Adipocyte (in vitro differentiated cells): ENCODE measurements around the gene TGFB2.

Source experiments
- DNase-seq: peaks from one replicate; pipeline ENCODE4 v3.0.0-alpha.2; 2015; ENCODE audit warnings: low read depth
- H3K27me3 ChIP-seq: replicated peaks from 2 replicates; pipeline ENCODE4 v1.7.0; 2013; ENCODE audit warnings: mild to moderate bottlenecking, low read length, moderate library complexity; ENCODE audit not compliant: control insufficient read depth, insufficient read depth
- H3K36me3 ChIP-seq: 2 replicates; pipeline ENCODE4 v1.7.0; 2013; ENCODE audit warnings: low read length, mild to moderate bottlenecking, moderate library complexity; ENCODE audit not compliant: control insufficient read depth, insufficient read depth, severe bottlenecking
- H3K4me1 ChIP-seq: 2 replicates; pipeline ENCODE4 v1.7.0; 2013; ENCODE audit warnings: mild to moderate bottlenecking, low read length, moderate library complexity; ENCODE audit not compliant: control insufficient read depth, insufficient read depth
- H3K4me3 ChIP-seq: 2 replicates; pipeline ENCODE4 v1.7.0; 2013; ENCODE audit warnings: mild to moderate bottlenecking, low read length, moderate library complexity
- H3K9ac ChIP-seq: 2 replicates; pipeline ENCODE4 v1.7.0; 2013; ENCODE audit warnings: mild to moderate bottlenecking, low read length, moderate library complexity
- H3K9me3 ChIP-seq: 2 replicates; pipeline ENCODE4 v1.7.0; 2013; ENCODE audit warnings: mild to moderate bottlenecking, low read length, moderate library complexity; ENCODE audit not compliant: control insufficient read depth

TGFB2 gene

DNA sequence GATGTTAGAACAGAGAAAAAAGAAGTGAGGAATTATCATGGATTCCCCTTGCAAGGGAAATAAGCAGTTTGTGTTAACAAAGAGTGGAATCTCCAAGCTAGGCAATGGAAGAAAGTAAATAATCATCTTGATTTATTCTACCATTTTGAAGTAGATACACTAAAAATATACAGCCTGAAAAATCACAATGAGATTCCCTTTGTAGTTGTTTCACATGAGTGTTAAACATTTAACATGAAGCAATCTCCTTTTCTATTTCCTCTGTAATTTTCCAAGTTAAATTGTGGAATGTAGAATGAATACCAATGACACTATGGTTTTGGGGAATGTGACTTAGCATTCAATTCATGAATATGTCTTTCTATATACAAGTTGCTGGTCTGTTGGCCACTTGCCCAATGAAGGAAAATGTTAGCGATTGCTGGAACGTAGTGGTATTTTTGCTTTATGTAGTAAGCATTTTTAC is 5.7 kb downstream of the TGFB2 start:
- peak; percentile 92 for DNase-seq
- H3K36me3 ChIP-seq = no peaks in the 10 kb centered on the region
- H3K4me3 ChIP-seq = peak overlapping the region; percentile 75

DNA sequence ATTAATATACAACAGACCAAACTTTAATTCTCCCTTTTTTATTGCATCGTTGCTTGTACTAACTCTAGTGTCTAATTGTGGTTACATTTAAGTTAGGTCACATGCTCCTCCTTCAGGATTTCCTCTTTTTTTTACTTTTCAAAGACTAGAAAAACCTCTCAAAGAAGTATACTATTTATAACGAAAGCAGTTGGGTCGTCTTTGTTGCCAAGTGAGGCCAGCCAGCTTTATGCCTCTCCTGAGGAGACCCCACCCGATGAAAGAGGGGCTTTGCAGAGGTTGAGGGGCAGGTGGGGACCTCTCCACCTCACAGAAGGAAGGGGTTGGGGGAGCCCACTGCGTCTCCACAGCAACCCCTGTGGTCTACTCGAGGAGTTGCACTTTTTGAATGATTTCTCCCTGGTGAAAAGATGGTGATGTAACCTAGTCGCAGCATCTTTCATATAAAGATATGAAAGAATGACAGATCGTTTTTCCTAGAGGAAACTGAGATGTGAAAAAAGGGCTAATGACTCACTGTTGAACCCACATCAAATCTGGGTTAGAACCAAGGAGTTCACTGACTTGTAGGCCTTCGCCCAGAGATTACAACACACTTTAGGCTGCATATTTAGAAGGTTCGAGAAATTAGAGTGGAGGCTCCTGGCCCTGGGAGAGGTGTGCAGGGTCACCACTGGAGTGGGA is 6.4 kb downstream of the TGFB2 start:
- no peaks in the 10 kb centered on the region for H3K36me3 ChIP-seq
- peak; percentile 73 for DNase-seq
- H3K27me3 ChIP-seq = no peaks in the 10 kb centered on the region
- H3K4me1 ChIP-seq = peaks cover 36% of the 10 kb centered on the region
- no peak overlapping the region for H3K9ac ChIP-seq
- no peaks in the 10 kb centered on the region for H3K9me3 ChIP-seq
- peak overlapping the region; percentile 75 for H3K4me3 ChIP-seq

More for the DNA sequence above, 5.7 kb downstream of the TGFB2 start:
- no peak overlapping the region for H3K9ac ChIP-seq
- no peaks in the 10 kb centered on the region for H3K9me3 ChIP-seq
- peaks cover 41% of the 10 kb centered on the region for H3K4me1 ChIP-seq
- no peaks in the 10 kb centered on the region for H3K27me3 ChIP-seq

DNA sequence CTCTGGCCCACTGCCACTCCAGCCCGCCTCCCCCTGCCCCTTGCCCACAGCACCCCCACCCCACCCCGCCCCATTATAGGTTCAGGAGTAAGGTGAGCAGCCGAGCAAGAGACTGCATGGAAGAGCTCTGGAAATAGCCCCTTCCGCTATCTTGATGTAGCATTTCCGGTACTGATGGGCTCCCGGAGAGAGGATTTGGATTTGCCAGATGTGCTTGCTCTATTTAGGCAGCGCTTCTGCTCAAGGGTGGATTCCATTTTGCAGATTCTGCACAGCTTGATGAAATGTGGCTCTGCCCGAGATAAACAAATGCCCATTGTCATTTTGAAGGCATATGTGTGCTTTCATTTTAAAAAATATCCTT is 6.9 kb downstream of the TGFB2 start:
- Histone ChIP-seq H3K27me3 (no peaks in the 10 kb centered on the region), H3K4me3 (no peak overlapping the region), H3K9ac (no peak overlapping the region), H3K9me3 (no peaks in the 10 kb centered on the region), H3K4me1 (peaks cover 30% of the 10 kb centered on the region), H3K36me3 (no peaks in the 10 kb centered on the region)
- no peak for DNase-seq

DNA sequence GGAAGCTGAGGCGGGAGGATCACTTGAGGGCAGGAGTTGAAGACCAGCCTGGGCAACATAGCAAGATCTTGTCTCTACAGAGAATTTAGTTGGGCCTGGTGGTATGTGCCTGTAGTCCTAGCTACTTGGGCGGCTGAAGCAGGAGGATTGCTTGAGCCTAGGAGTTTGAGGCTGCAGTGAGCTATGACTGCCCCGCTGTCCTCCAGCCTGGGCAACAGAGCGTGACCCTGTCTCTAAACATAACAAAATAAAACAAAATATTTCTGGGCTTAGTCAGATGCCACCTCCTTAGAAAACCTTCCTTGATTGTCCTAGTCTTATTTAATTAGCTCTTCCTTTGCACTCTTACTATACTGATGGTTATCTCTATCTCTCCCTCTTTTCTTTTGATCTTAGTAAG is 8.5 kb downstream of the TGFB2 start:
- Histone ChIP-seq H3K4me3 (no peak overlapping the region), H3K36me3 (no peaks in the 10 kb centered on the region), H3K4me1 (peaks cover 17% of the 10 kb centered on the region), H3K9me3 (no peaks in the 10 kb centered on the region), H3K9ac (no peak overlapping the region), H3K27me3 (no peaks in the 10 kb centered on the region)
- no peak for DNase-seq

DNA sequence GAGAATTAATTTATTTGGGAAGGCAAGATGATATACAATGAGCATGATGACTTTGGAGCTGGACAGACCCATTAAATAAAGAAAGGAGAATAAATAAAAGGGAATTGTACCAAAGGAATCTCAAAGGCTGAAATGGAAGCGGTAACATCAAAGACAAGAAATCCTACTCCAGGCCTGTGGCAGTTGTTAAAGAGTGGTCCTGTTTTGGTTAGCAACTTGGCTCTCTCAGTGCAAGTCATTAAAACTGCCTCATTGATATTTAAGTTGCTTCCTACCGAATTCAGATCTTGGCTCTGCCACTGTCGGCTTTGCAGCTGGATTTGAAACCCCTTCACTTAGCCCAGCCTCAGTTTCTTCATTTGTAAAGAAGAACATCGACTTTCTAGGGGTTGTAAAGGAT is 10.1 kb downstream of the TGFB2 start:
- DNase-seq = no peak
- H3K9ac ChIP-seq = no peak overlapping the region
- peaks cover 10% of the 10 kb centered on the region for H3K4me1 ChIP-seq
- H3K4me3 ChIP-seq = no peak overlapping the region
- H3K36me3 ChIP-seq = no peaks in the 10 kb centered on the region
- H3K27me3 ChIP-seq = no peaks in the 10 kb centered on the region
- H3K9me3 ChIP-seq = no peaks in the 10 kb centered on the region

DNA sequence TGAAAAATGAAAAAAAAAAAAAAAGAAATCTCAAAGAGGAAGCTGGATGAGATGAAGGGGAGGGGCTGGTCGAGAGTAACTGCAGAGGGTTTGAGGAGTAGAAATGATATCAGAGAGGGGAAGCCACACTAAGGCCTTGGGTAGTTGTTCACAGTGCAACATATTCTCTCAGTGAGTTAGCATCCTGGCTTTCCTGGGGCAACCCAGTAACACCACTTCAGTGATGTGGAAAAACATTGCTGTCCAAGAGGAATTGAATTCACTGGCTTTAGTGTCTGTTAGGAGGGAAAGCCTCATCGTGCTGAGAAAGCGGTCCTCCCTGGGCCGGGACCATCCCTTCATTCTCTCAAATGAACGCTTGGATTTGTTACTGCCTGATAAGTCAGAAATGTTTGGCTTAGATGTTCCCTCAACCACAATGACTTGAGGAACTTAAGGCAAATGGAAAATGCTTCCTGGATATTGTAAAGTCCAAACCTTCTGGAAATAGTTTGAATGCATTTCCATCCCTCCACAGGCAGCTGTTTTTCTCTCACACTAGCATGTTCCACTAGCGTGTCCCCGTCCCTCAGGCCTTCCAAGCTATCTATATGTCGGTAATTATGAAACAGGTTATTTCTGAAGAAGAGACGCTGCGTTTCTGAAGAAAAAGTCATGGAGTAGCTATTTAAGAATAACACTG is 12.2 kb downstream of the TGFB2 start:
- no peaks in the 10 kb centered on the region for H3K27me3 ChIP-seq
- no peaks in the 10 kb centered on the region for H3K9me3 ChIP-seq
- H3K36me3 ChIP-seq = no peaks in the 10 kb centered on the region
- no peak for DNase-seq
- no peak overlapping the region for H3K9ac ChIP-seq
- no peaks in the 10 kb centered on the region for H3K4me1 ChIP-seq
- H3K4me3 ChIP-seq = no peak overlapping the region

DNA sequence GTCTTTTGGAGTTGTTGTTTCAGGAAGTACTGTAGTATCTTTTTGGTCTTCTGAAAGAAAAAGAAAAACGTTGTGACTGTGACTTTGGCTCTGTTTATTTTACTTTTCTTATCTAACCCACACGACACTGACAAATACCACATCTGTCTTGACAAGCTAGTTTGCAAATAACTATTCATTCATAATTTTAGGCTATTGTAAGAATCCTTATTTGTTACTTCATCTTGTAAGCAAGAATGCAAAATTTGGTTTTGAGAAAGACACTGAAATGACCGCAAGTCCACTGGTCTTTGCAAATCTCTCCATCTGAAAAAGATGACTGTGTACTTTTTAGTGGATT is 12.7 kb downstream of the TGFB2 start:
- Histone ChIP-seq H3K4me3 (no peak overlapping the region), H3K27me3 (no peaks in the 10 kb centered on the region)

DNA sequence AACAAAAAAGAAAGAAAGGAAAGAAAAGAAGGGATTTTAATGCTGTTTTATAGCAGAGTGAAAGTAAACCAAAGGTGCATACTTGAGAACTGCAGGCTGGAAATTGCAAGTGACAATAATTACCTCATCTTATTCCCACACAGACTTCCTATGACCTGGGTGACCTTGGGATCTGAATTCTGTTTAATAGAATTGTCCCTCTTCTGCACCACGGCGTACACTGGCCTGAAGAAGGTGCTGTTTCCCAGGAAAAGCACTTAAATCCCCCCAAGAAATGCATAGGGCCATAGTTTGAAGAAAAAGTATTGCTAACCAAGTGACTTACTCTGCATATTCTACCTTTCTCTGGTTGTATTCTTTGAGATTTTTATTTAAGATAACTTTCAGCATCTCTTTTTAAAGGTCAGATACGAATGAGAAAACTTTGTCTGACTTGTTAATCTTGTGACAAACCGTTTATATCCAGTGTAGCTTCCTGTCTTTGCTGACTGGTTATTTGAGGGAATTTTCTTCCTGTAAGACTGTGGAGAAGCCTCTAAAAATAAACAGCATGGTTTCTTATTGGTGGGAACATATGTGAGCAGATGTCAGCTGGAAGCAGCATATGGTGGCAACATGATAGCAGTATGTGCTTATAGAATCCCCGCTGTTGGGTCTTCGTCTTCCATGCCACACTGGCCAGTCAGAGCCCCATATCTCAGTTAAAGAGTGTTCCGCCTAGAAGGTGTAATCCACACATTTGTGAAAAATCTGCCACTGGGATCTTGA is 16.3 kb downstream of the TGFB2 start:
- H3K9ac ChIP-seq = no peak overlapping the region
- no peaks in the 10 kb centered on the region for H3K27me3 ChIP-seq
- peaks cover 14% of the 10 kb centered on the region for H3K4me1 ChIP-seq
- no peaks in the 10 kb centered on the region for H3K36me3 ChIP-seq
- DNase-seq = peak; percentile 58
- no peak overlapping the region for H3K4me3 ChIP-seq
- no peaks in the 10 kb centered on the region for H3K9me3 ChIP-seq

More for the DNA sequence above, 12.7 kb downstream of the TGFB2 start:
- H3K36me3 ChIP-seq = no peaks in the 10 kb centered on the region
- H3K9me3 ChIP-seq = no peaks in the 10 kb centered on the region
- H3K4me1 ChIP-seq = no peaks in the 10 kb centered on the region
- H3K9ac ChIP-seq = no peak overlapping the region
- no peak for DNase-seq

DNA sequence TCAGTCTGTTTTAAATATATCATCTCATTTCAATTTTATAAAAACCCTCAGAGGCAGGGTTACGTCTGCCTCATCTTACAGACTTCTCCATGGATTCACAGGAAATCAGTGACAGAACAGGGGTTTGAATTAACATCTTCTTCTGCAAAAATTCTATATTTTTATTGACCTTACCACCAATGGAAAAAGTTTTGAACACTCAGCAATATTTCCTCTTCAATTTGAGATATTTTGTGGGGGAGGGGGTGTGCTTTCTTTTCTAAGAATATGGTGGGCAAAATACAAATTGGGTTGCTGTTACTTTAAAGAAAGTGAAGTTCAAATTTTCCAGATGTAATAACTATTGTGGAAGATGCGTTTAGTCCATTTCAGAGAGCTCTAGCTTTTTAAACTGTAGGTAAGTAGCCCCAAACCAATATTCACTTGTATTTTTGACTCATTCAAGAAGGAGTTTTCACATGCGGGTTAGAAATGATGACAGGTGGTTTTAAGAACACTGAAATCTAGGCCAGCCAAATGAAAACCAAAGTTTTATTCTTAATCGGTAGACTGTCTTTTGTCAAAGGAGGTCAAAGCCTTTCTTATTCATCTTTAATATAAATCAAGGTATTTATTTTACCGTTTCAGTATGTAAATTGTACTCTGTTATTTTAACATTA is 17.4 kb downstream of the TGFB2 start:
- H3K4me1 ChIP-seq = peaks cover 14% of the 10 kb centered on the region
- no peak overlapping the region for H3K9ac ChIP-seq
- no peaks in the 10 kb centered on the region for H3K27me3 ChIP-seq
- no peak for DNase-seq
- no peaks in the 10 kb centered on the region for H3K36me3 ChIP-seq
- H3K4me3 ChIP-seq = no peak overlapping the region
- H3K9me3 ChIP-seq = no peaks in the 10 kb centered on the region

DNA sequence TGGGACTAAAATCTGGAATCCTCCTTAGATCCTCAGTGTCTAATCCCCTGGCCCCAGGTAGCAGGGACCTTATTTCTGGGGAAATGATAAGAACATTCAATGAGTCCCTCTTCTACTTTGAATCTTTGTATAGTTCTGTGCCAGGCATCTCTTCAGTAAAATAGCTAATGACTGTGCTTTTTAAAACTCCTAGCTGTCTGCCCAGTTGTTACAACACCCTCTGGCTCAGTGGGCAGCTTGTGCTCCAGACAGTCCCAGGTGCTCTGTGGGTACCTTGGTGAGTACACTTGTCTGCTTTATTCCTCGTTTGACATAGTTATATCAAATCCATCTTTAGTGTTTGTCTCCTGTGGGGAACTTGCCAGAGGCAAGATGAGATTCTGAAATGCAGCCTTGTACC is 18.0 kb downstream of the TGFB2 start:
- no peaks in the 10 kb centered on the region for H3K27me3 ChIP-seq
- no peak overlapping the region for H3K9ac ChIP-seq
- no peak overlapping the region for H3K4me3 ChIP-seq
- peaks cover 14% of the 10 kb centered on the region for H3K4me1 ChIP-seq
- no peaks in the 10 kb centered on the region for H3K36me3 ChIP-seq
- H3K9me3 ChIP-seq = no peaks in the 10 kb centered on the region
- DNase-seq = no peak
